HCT116 (cell line): ENCODE data around the gene WDR62. TPM values are rescaled to one million over a fixed set of nuclear protein-coding genes. Genes with fewer than 3 reads are reported as not detected.

Experiments
- ATAC-seq: fragments of 200-7000 bp; cut with Tn5 transposase; 2 replicates; pipeline ENCODE4 v1.9.1; 2020; ENCODE audit warnings: mild to moderate bottlenecking, moderate library complexity
- BruUV-seq: library from RNA; stranded (reverse); fragments of 400-500 nt; replicated peaks from 2 replicates; lab custom pipeline; 2021; lab: Mats Ljungman, UMichigan
- CTCF ChIA-PET: fragments of 300-600 bp; sonication (Branson Sonifier 250); formaldehyde crosslinking; loops from one replicate; lab custom pipeline; 2021; ENCODE audit warnings: antibody characterized with exemption; lab: Charles Lee
- POLR2A ChIA-PET: fragments of 300-600, 350-600 bp; sonication (Branson Sonifier 250); formaldehyde crosslinking; loops from one replicate; lab custom pipeline; 2021; ENCODE audit warnings: antibody characterized with exemption; lab: Charles Lee
- RAD21 ChIA-PET, 2 experiments: fragments of 300-600 bp; sonication (Branson Sonifier 250); formaldehyde crosslinking; loops; one replicate each; lab custom pipeline; 2023; ENCODE audit warnings: low total read pairs in 2 of 2; ENCODE audit not compliant: uncharacterized antibody in 2 of 2, unreplicated experiment in 2 of 2, low non-redundant PET in 1 of 2; lab: Charles Lee
- DNase-seq: peaks from one replicate; pipeline ENCODE4 v3.0.0-alpha.2; 2010; ENCODE audit warnings: low read depth, low spot score
- H2AFZ ChIP-seq: fragments of 200-600 bp; shearing (Covaris generic), sonication (generic); 2 replicates; pipeline ENCODE4 v1.6.1; 2017; ENCODE audit warnings: low read depth, mixed run types, mixed read lengths, antibody characterized with exemption, low read length; ENCODE audit not compliant: poor library complexity, severe bottlenecking
- H3K27ac ChIP-seq: 2 replicates; pipeline ENCODE4 v1.5.1; 2012; ENCODE audit warnings: low read depth, low read length
- H3K27me3 ChIP-seq: fragments of 200-600 bp; sonication (generic); 2 replicates; pipeline ENCODE4 v1.6.1; 2016; ENCODE audit warnings: mixed run types, low read length, mixed read lengths; ENCODE audit not compliant: insufficient read depth
- H3K36me3 ChIP-seq, 2 experiments: fragments of 200-500 bp in 1 of 2; fragments of 200-600 bp in 1 of 2; sonication (Bioruptor generic) in 1 of 2; sonication (generic) in 1 of 2; 2 replicates each; pipeline versions ENCODE4 v1.5.1 to v1.6.1; 2014 to 2016; ENCODE audit warnings: low read length in 2 of 2, inconsistent platforms in 1 of 2, mixed read lengths in 1 of 2, mixed run types in 1 of 2; ENCODE audit not compliant: insufficient read depth in 2 of 2, control insufficient read depth in 1 of 2
- H3K4me1 ChIP-seq, 2 experiments: fragments of 200-600 bp in 1 of 2; sonication (generic) in 1 of 2; 2 replicates each; pipeline versions ENCODE4 v1.5.1 to v1.6.1; 2012 to 2017; ENCODE audit warnings: low read length in 2 of 2, inconsistent platforms in 1 of 2, mild to moderate bottlenecking in 1 of 2, mixed read lengths in 1 of 2, mixed run types in 1 of 2, moderate library complexity in 1 of 2; ENCODE audit not compliant: insufficient read depth in 2 of 2, control insufficient read depth in 1 of 2
- H3K4me2 ChIP-seq: fragments of 200-600 bp; sonication (generic); 2 replicates; pipeline ENCODE4 v1.6.1; 2017; ENCODE audit warnings: mixed run types, low read length, mixed read lengths
- H3K4me3 ChIP-seq, 2 experiments: fragments of 200-600 bp in 1 of 2; sonication (generic) in 1 of 2; replicated peaks in 1 of 2; 2 replicates each; pipeline ENCODE4 v1.5.1; 2011 to 2016; ENCODE audit warnings: low read length in 2 of 2, control low read depth in 1 of 2, low read depth in 1 of 2, mild to moderate bottlenecking in 1 of 2, mixed read lengths in 1 of 2, mixed run types in 1 of 2
- H3K79me2 ChIP-seq: fragments of 200-600 bp; sonication (generic); 2 replicates; pipeline ENCODE4 v1.6.1; 2017; ENCODE audit warnings: mild to moderate bottlenecking, mixed run types, low read length, moderate library complexity, mixed read lengths; ENCODE audit not compliant: insufficient read depth
- H3K9ac ChIP-seq: fragments of 200-600 bp; sonication (generic); 2 replicates; pipeline ENCODE4 v1.6.1; 2016; ENCODE audit warnings: low read length, mixed read lengths
- H3K9me2 ChIP-seq: fragments of 200-600 bp; sonication (generic), shearing (Covaris generic); 2 replicates; pipeline ENCODE4 v1.6.1; 2017; ENCODE audit warnings: mixed run types, mild to moderate bottlenecking, moderate library complexity; ENCODE audit not compliant: insufficient read depth
- H3K9me3 ChIP-seq, 2 experiments: fragments of 200-500 bp in 1 of 2; fragments of 200-600 bp in 1 of 2; sonication (Bioruptor generic) in 1 of 2; sonication (generic) in 1 of 2; 2 replicates each; pipeline ENCODE4 v1.6.1; 2014 to 2017; ENCODE audit warnings: low read length in 2 of 2, mixed read lengths in 2 of 2, inconsistent platforms in 1 of 2, low read depth in 1 of 2, mild to moderate bottlenecking in 1 of 2, mixed run types in 1 of 2, moderate library complexity in 1 of 2; ENCODE audit not compliant: control insufficient read depth in 1 of 2, insufficient read depth in 1 of 2
- H4K20me1 ChIP-seq: fragments of 200-600 bp; sonication (generic), shearing (Covaris generic); 2 replicates; pipeline ENCODE4 v1.6.1; 2017; ENCODE audit warnings: mixed run types, mild to moderate bottlenecking, moderate library complexity; ENCODE audit not compliant: insufficient read depth
- EGR1 ChIP-seq: IDR thresholded peaks from 2 replicates; pipeline ENCODE4 v1.6.1; 2012; ENCODE audit warnings: low read depth
- ELF1 ChIP-seq: IDR thresholded peaks from 2 replicates; pipeline ENCODE4 v1.6.1; 2012; ENCODE audit warnings: low read depth, borderline replicate concordance
- POLR2A ChIP-seq: IDR thresholded peaks from 2 replicates; pipeline ENCODE4 v1.7.0; 2011; ENCODE audit warnings: borderline replicate concordance; ENCODE audit not compliant: insufficient read depth, insufficient read length; ENCODE audit errors: extremely low read depth
- POLR2AphosphoS5 ChIP-seq: IDR thresholded peaks from 2 replicates; pipeline ENCODE4 v1.6.1; 2011; ENCODE audit warnings: mild to moderate bottlenecking, low read depth, low read length, moderate library complexity
- SIN3A ChIP-seq: IDR thresholded peaks from 2 replicates; pipeline ENCODE4 v1.6.1; 2012; ENCODE audit warnings: low read depth
- SP1 ChIP-seq: IDR thresholded peaks from 2 replicates; pipeline ENCODE4 v1.6.1; 2012; ENCODE audit warnings: low read depth
- YY1 ChIP-seq: IDR thresholded peaks from 2 replicates; pipeline ENCODE4 v1.6.1; 2011; ENCODE audit warnings: low read length, low read depth, moderate library complexity, mild to moderate bottlenecking; ENCODE audit not compliant: insufficient replicate concordance; ENCODE audit errors: extremely low read depth
- ZFX ChIP-seq: fragments of 450-650 bp; IDR thresholded peaks from 2 replicates; pipeline ENCODE4 v1.6.1; 2017
- intact Hi-C: fragments of 100-400 bp; cut with micrococcal nuclease; formaldehyde crosslinking; loops from 2 replicates; pipeline ENCODE4 v1.10.0; 2022
- total RNA-seq: library from RNA; stranded (reverse); gene quantifications from one replicate; pipeline ENCODE4 v1.2.1, GENCODE V29; 2021; ENCODE audit not compliant: unreplicated experiment
- TF ChIP-seq, protein P1 (sequence below): IDR thresholded peaks from 2 replicates; pipeline ENCODE4 v1.6.1; 2012
- TF ChIP-seq, protein P2 (sequence below): IDR thresholded peaks from 2 replicates; pipeline ENCODE4 v1.6.1; 2011; ENCODE audit warnings: mild to moderate bottlenecking, low read length, moderate library complexity; ENCODE audit not compliant: insufficient replicate concordance; ENCODE audit errors: extremely low read depth

The WDR62 gene
- total RNA-seq, 1 experiment from 2014 or later: 17.0 TPM

DNA sequence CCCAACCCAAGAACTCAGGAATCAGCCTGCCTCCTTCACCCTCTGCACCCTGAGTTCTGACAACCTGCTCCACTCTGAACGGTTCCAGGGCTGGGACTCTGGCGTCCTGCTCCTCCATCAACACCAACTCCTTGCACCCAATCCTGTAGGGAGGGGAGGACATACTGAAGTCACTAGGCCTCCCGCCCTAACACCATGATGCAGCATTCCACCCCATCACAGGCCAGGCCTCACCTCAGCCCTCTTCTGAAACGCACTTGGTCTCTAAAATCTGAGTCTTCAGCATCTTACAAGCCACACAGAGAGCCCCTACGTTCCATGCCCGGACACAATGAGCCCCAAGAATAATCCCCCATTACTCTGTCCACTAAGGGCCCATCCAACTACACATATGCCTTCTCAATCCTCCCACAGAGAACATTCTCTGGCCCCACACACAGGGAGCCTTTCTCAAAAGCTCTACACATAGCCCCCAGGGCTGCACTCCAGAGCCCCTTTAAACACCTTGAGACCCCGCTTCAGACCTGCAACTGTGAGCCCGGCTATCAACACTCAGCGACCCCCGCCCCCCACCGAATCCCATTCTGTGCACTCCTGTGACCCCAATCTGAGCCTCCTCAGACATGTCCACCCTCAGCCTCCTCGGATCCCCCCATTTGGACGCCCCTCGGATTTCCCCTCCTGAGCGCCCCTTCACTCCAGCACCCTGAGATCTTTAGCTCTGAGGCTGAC is 41.3 kb upstream of the WDR62 start:
- intact Hi-C loops: no loop called here
- BruUV-seq: TSS peak; percentile 65
- no peaks in the 10 kb centered on the region; a peak in 1 of 4 replicates for H3K36me3 ChIP-seq
- ChIA-PET POLR2A (interaction anchor here (0.6 to 1.0 kb wide), 5 partner anchors 10 to 115 kb away, joined by 3 to 5 read pairs (median 4); no protein-coding TSS in a partner anchor), CTCF (interaction anchor here (0.6 to 1.2 kb wide), 3 partner anchors 40 to 167 kb away, joined by 3 to 4 read pairs (median 3); partner anchors contain the start of gene THAP8), RAD21 (interaction anchor here in 1 of 2 experiments (0.7 kb wide), 1 partner anchor 40 kb away, joined by 6 read pairs; the partner anchor contains the start of gene THAP8)
- no peaks in the 10 kb centered on the region for H4K20me1 ChIP-seq
- ATAC-seq (no peak), DNase-seq (no peak)
- peak overlapping the region; percentile 61 for H3K27ac ChIP-seq
- peak overlapping the region; percentile 86 for H3K9ac ChIP-seq
- H3K27me3 ChIP-seq: no peaks in the 10 kb centered on the region
- H3K4me1 ChIP-seq: peaks cover 14 to 34% of the 10 kb centered on the region in 2 experiments
- TF ChIP-seq EGR1 (no peak), ZFX (0 out of 2 replicates have a peak, but pooled peaks have one; percentile 19)
- no peaks in the 10 kb centered on the region for H3K9me3 ChIP-seq
- H3K79me2 ChIP-seq: peaks cover 14% of the 10 kb centered on the region
- peak overlapping the region; percentile 96 for H3K4me2 ChIP-seq
- peak overlapping the region; percentile 76 to 77 for H3K4me3 ChIP-seq
- H3K9me2 ChIP-seq: no peaks in the 10 kb centered on the region
- no peak overlapping the region for H2AFZ ChIP-seq

DNA sequence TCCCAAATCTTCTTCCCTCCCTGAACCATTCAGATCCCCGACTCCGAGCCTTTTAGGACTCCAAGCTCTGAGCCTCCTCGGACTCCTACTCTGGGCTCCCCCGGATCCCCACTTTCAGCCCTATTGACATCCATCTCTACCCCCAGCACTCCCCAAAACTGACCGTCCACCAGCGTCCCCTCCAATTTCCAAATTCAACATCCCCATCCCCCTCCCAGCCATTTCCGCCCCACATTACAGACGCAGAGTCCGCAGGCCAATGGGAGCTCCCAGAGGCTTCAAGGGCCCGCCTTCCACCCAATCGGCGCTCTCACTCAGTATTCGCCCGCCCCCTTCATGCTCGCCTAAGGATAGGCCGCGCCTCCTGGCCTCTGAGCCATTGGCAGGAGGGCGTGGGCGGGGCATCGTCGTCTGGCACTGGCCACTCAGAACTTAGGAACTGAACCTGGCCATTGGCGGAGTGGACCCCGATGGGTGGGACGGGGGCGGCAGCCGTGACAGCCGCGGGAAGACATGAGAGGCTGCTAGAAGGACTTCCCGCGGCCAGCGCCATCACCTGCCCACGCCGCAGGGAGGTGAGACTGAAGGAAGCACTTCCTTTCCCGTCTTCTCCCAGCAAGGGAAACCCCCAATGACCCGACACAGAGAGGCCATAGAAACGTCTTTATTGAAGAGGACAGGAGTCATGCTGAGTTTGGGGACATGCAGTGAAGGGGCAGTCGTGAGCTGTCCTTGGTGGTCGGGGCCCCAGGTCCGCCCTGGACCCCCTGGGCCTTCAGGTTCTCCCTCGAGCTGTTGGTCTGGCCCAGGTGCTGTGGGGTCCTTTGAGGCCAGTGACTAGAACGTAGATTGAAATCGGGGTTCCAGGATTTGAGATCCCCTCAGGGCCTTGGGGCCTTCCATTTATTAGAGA is 40.4 kb upstream of the WDR62 start, which contains the start of gene ALKBH6:
TSS of gene ALKBH6 (minus strand) at position 202 of the 913 bp plus-strand sequence. CDS start 816 bp downstream, outside the sequence.
- ChIA-PET RAD21 (interaction anchor here in 1 of 2 experiments (0.7 kb wide), 1 partner anchor 40 kb away, joined by 6 read pairs; the partner anchor contains the start of gene THAP8), CTCF (interaction anchor here (0.6 to 1.2 kb wide), 3 partner anchors 39 to 168 kb away, joined by 3 to 4 read pairs (median 3); partner anchors contain the start of gene THAP8)
- H2AFZ ChIP-seq: no peak within 1 kb of the TSS

More for the DNA sequence above, 40.4 kb upstream of the WDR62 start, which contains the start of gene ALKBH6:
- TF ChIP-seq EGR1 (peak; percentile 94), POLR2AphosphoS5 (peak; percentile 49; the same call in 1 of the 2 replicates), ZFX (peak; percentile 44; the same call in 1 of the 2 replicates), ELF1 (no peak; the same call in 1 of the 2 replicates), POLR2A (peak; percentile 44), SP1 (peak; percentile 98), SIN3A (peak; percentile 82), YY1 (peak; percentile 62)
- TF ChIP-seq, protein P1, sequence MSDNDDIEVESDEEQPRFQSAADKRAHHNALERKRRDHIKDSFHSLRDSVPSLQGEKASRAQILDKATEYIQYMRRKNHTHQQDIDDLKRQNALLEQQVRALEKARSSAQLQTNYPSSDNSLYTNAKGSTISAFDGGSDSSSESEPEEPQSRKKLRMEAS: peak; percentile 70
- TF ChIP-seq, protein P2, sequence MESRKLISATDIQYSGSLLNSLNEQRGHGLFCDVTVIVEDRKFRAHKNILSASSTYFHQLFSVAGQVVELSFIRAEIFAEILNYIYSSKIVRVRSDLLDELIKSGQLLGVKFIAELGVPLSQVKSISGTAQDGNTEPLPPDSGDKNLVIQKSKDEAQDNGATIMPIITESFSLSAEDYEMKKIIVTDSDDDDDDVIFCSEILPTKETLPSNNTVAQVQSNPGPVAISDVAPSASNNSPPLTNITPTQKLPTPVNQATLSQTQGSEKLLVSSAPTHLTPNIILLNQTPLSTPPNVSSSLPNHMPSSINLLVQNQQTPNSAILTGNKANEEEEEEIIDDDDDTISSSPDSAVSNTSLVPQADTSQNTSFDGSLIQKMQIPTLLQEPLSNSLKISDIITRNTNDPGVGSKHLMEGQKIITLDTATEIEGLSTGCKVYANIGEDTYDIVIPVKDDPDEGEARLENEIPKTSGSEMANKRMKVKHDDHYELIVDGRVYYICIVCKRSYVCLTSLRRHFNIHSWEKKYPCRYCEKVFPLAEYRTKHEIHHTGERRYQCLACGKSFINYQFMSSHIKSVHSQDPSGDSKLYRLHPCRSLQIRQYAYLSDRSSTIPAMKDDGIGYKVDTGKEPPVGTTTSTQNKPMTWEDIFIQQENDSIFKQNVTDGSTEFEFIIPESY: no peak
- H4K20me1 ChIP-seq: no peaks in the 10 kb centered on the region
- DNase-seq (peak; percentile 97), ATAC-seq (peak; percentile 95)
- H3K27ac ChIP-seq: peak within 1 kb of the TSS; percentile 61
- H3K79me2 ChIP-seq: peaks cover 13% of the 10 kb centered on the region
- H3K4me2 ChIP-seq: peak within 1 kb of the TSS; percentile 96
- peaks cover 14 to 26% of the 10 kb centered on the region in 2 experiments for H3K4me1 ChIP-seq
- H3K36me3 ChIP-seq: no peaks in the 10 kb centered on the region; a peak in 1 of 4 replicates
- no peaks in the 10 kb centered on the region for H3K9me2 ChIP-seq
- intact Hi-C loops: no loop called here
- H3K9ac ChIP-seq: peak within 1 kb of the TSS; percentile 95
- H3K27me3 ChIP-seq: no peaks in the 10 kb centered on the region
- peak within 1 kb of the TSS; percentile 76 to 77 for H3K4me3 ChIP-seq
- H3K9me3 ChIP-seq: no peaks in the 10 kb centered on the region
- POLR2A ChIA-PET: interaction anchor here (0.6 to 1.0 kb wide), 5 partner anchors 11 to 114 kb away, joined by 3 to 5 read pairs (median 4); no protein-coding TSS in a partner anchor
- BruUV-seq: TSS peak; percentile 89
